ENCODE measurements around the gene TACC2. TPM values are rescaled to one million over a fixed set of nuclear protein-coding genes. Genes with fewer than 3 reads are reported as not detected.
A peak's percentile ranks its signal among the peaks of the same experiment; 100 is the strongest.

Gene TACC2
- total RNA-seq, 1 donor from 2014 or later: 10.7 TPM

GRCh38 chr10:122173337-122173736 lies 184.4 kb downstream of the TACC2 start:
- H3K27me3 ChIP-seq: no peaks in the 10 kb centered on the region
- TF ChIP-seq EZH2phosphoT487 (IDR thresholded peaks at IDR 0.05): no peak
- no peak for TF ChIP-seq EZH2 (IDR thresholded peaks at IDR 0.05)
- TF ChIP-seq, protein P1, sequence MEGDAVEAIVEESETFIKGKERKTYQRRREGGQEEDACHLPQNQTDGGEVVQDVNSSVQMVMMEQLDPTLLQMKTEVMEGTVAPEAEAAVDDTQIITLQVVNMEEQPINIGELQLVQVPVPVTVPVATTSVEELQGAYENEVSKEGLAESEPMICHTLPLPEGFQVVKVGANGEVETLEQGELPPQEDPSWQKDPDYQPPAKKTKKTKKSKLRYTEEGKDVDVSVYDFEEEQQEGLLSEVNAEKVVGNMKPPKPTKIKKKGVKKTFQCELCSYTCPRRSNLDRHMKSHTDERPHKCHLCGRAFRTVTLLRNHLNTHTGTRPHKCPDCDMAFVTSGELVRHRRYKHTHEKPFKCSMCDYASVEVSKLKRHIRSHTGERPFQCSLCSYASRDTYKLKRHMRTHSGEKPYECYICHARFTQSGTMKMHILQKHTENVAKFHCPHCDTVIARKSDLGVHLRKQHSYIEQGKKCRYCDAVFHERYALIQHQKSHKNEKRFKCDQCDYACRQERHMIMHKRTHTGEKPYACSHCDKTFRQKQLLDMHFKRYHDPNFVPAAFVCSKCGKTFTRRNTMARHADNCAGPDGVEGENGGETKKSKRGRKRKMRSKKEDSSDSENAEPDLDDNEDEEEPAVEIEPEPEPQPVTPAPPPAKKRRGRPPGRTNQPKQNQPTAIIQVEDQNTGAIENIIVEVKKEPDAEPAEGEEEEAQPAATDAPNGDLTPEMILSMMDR (IDR thresholded peaks at IDR 0.05): no peak
- no peaks in the 10 kb centered on the region for H3K27me3 Mint-ChIP-seq (ENCODE audit: insufficient read depth, low read depth)
- H3K36me3 ChIP-seq: no peaks in the 10 kb centered on the region
- no peak overlapping the region for H3K9ac ChIP-seq
- no peaks in the 10 kb centered on the region for H3K9me3 Mint-ChIP-seq
- H3K79me2 ChIP-seq (ENCODE audit: low read depth): peaks cover 98% of the 10 kb centered on the region
- H3K4me3 ChIP-seq: no peak overlapping the region
- peak overlapping the region; percentile 72 for H3K4me2 ChIP-seq
- H3K4me3 Mint-ChIP-seq: peak overlapping the region; percentile 27
- peaks cover 77% of the 10 kb centered on the region for H3K4me1 Mint-ChIP-seq
- peaks cover 51% of the 10 kb centered on the region for H3F3A ChIP-seq (ENCODE audit: low read depth)
- no peak for DNase-seq (ENCODE audit: low spot score)
- H3K9me3 ChIP-seq (ENCODE audit: low read depth): no peaks in the 10 kb centered on the region
- peaks cover 8% of the 10 kb centered on the region for H3K36me3 Mint-ChIP-seq
- H2AFZ ChIP-seq (replicated peaks): no peak overlapping the region
- H4K20me1 ChIP-seq (ENCODE audit: low read depth): peaks cover 83% of the 10 kb centered on the region
- no peak overlapping the region for H3K27ac ChIP-seq
- H3K27ac Mint-ChIP-seq: peak overlapping the region; percentile 29
- H3K4me1 ChIP-seq: peaks cover 89% of the 10 kb centered on the region

GRCh38 chr10:122173766-122174435 lies 184.9 kb downstream of the TACC2 start:
- Histone ChIP-seq H3K4me1 (peaks cover 89% of the 10 kb centered on the region), H2AFZ (replicated peaks) (no peak overlapping the region), H3K9me3 (ENCODE audit: low read depth) (no peaks in the 10 kb centered on the region), H3K79me2 (ENCODE audit: low read depth) (peaks cover 98% of the 10 kb centered on the region), H3K36me3 (no peaks in the 10 kb centered on the region), H3K27ac (no peak overlapping the region), H3K9ac (no peak overlapping the region), H3K4me3 (no peak overlapping the region), H3F3A (ENCODE audit: low read depth) (peaks cover 45% of the 10 kb centered on the region), H3K4me2 (peak overlapping the region; percentile 72), H3K27me3 (no peaks in the 10 kb centered on the region), H4K20me1 (ENCODE audit: low read depth) (peaks cover 78% of the 10 kb centered on the region)
- no peak for DNase-seq (ENCODE audit: low spot score)
- Mint-ChIP-seq H3K9me3 (no peaks in the 10 kb centered on the region), H3K27me3 (ENCODE audit: insufficient read depth, low read depth) (no peaks in the 10 kb centered on the region), H3K36me3 (peaks cover 8% of the 10 kb centered on the region), H3K4me1 (peaks cover 74% of the 10 kb centered on the region), H3K27ac (peak overlapping the region; percentile 86), H3K4me3 (peak overlapping the region; percentile 27)
- TF ChIP-seq EZH2 (IDR thresholded peaks at IDR 0.05) (no peak), EZH2phosphoT487 (IDR thresholded peaks at IDR 0.05) (no peak)
- TF ChIP-seq, protein P1 (IDR thresholded peaks at IDR 0.05): no peak

GRCh38 chr10:122176232-122177213 lies 187.6 kb downstream of the TACC2 start:
- H3K36me3 ChIP-seq: no peaks in the 10 kb centered on the region
- no peaks in the 10 kb centered on the region for H3K9me3 Mint-ChIP-seq
- peaks cover 3% of the 10 kb centered on the region for H3K27me3 Mint-ChIP-seq (ENCODE audit: insufficient read depth, low read depth)
- H3K79me2 ChIP-seq (ENCODE audit: low read depth): peaks cover 99% of the 10 kb centered on the region
- DNase-seq (ENCODE audit: low spot score): peak; percentile 56
- H3K4me3 ChIP-seq: no peak overlapping the region
- H3K9me3 ChIP-seq (ENCODE audit: low read depth): no peaks in the 10 kb centered on the region
- H3F3A ChIP-seq (ENCODE audit: low read depth): peaks cover 43% of the 10 kb centered on the region
- H3K4me1 Mint-ChIP-seq: peaks cover 69% of the 10 kb centered on the region
- H2AFZ ChIP-seq (replicated peaks): no peak overlapping the region
- peaks cover 66% of the 10 kb centered on the region for H4K20me1 ChIP-seq (ENCODE audit: low read depth)
- H3K4me3 Mint-ChIP-seq: no peak overlapping the region
- no peak overlapping the region for H3K27ac Mint-ChIP-seq
- H3K4me2 ChIP-seq: peak overlapping the region; percentile 5
- no peak overlapping the region for H3K9ac ChIP-seq
- H3K36me3 Mint-ChIP-seq: peaks cover 2% of the 10 kb centered on the region
- peaks cover 85% of the 10 kb centered on the region for H3K4me1 ChIP-seq
- TF ChIP-seq, protein P1 (IDR thresholded peaks at IDR 0.05): no peak
- H3K27me3 ChIP-seq: no peaks in the 10 kb centered on the region
- H3K27ac ChIP-seq: no peak overlapping the region
